IMR-90 (cell line): Measurements from ENCODE around the gene XPO6. TPM values are rescaled to one million over a fixed set of nuclear protein-coding genes. Genes with fewer than 3 reads are reported as not detected.

Experiments used
- ATAC-seq: fragments of 200-7000 bp; cut with Tn5 transposase; 2 replicates; pipeline ENCODE4 v1.9.1; 2020; ENCODE audit warnings: low read depth, mild to moderate bottlenecking, moderate library complexity
- BruUV-seq: library from RNA; stranded (reverse); fragments of 400-500 nt; replicated peaks from 2 replicates; lab custom pipeline; 2021; lab: Mats Ljungman, UMichigan
- CTCF ChIA-PET: fragments of 300-600 bp; formaldehyde crosslinking; extraction: SDS; loops from one replicate; lab custom pipeline; 2021; ENCODE audit warnings: antibody characterized with exemption; lab: Yijun Ruan, JAX
- POLR2A ChIA-PET: fragments of 300-600 bp; sonication (Branson Sonifier 250); formaldehyde crosslinking; loops from one replicate; lab custom pipeline; 2022; ENCODE audit warnings: antibody characterized with exemption; ENCODE audit not compliant: unreplicated experiment; lab: Charles Lee
- DNase-seq: peaks from one replicate; pipeline ENCODE4 v3.0.0; 2013
- H2AFZ ChIP-seq: replicated peaks from 2 replicates; pipeline ENCODE3; 2013; ENCODE audit warnings: low read length, mild to moderate bottlenecking; ENCODE audit not compliant: poor library complexity
- H2AK5ac ChIP-seq: 2 replicates; pipeline ENCODE4 v1.6.1; 2013; ENCODE audit warnings: low read depth, low read length, inconsistent platforms
- H2AK9ac ChIP-seq: replicated peaks from 2 replicates; pipeline ENCODE3; 2013; ENCODE audit warnings: mild to moderate bottlenecking, low read depth, low read length, moderate library complexity; ENCODE audit not compliant: poor library complexity
- H2BK120ac ChIP-seq: 2 replicates; pipeline ENCODE4 v1.6.1; 2013; ENCODE audit warnings: low read depth, low read length, inconsistent platforms
- H2BK15ac ChIP-seq: 3 replicates; pipeline ENCODE4 v1.6.1; 2013; ENCODE audit warnings: low read depth, low read length, inconsistent platforms
- H2BK20ac ChIP-seq: 2 replicates; pipeline ENCODE4 v1.6.1; 2013; ENCODE audit warnings: low read depth, mild to moderate bottlenecking, inconsistent platforms, low read length, moderate library complexity
- H2BK5ac ChIP-seq: 2 replicates; pipeline ENCODE4 v1.6.1; 2013; ENCODE audit warnings: mild to moderate bottlenecking, low read depth, low read length, inconsistent platforms; ENCODE audit not compliant: poor library complexity, severe bottlenecking
- H3K14ac ChIP-seq: replicated peaks from 2 replicates; pipeline ENCODE4 v1.6.1; 2013; ENCODE audit warnings: low read depth, low read length, inconsistent platforms
- H3K18ac ChIP-seq: 2 replicates; pipeline ENCODE4 v1.6.1; 2013; ENCODE audit warnings: low read depth, low read length, control low read depth
- H3K23ac ChIP-seq: 2 replicates; pipeline ENCODE4 v1.6.1; 2013; ENCODE audit warnings: low read depth, low read length, inconsistent platforms
- H3K27ac ChIP-seq: 2 replicates; pipeline ENCODE4 v1.5.1; 2013; ENCODE audit warnings: mild to moderate bottlenecking, control low read depth, low read length; ENCODE audit not compliant: insufficient read depth
- H3K27me3 ChIP-seq: 2 replicates; pipeline ENCODE4 v1.6.1; 2013; ENCODE audit warnings: low read length; ENCODE audit not compliant: control insufficient read depth, insufficient read depth
- H3K36me3 ChIP-seq: 2 replicates; pipeline ENCODE4 v1.6.1; 2013; ENCODE audit warnings: low read length, mixed read lengths; ENCODE audit not compliant: control insufficient read depth, insufficient read depth
- H3K4ac ChIP-seq: 2 replicates; pipeline ENCODE4 v1.6.1; 2013; ENCODE audit warnings: low read depth, low read length, inconsistent platforms
- H3K4me1 ChIP-seq: 2 replicates; pipeline ENCODE4 v1.6.1; 2013; ENCODE audit warnings: low read length, mixed read lengths; ENCODE audit not compliant: control insufficient read depth, insufficient read depth
- H3K4me2 ChIP-seq: 2 replicates; pipeline ENCODE4 v1.6.1; 2013; ENCODE audit warnings: low read depth, mild to moderate bottlenecking, control low read depth, low read length, moderate library complexity
- H3K4me3 ChIP-seq: 2 replicates; pipeline ENCODE4 v1.5.1; 2013; ENCODE audit warnings: low read depth, mild to moderate bottlenecking, control low read depth, low read length, moderate library complexity; ENCODE audit not compliant: insufficient read depth
- H3K56ac ChIP-seq: 2 replicates; pipeline ENCODE4 v1.6.1; 2013; ENCODE audit warnings: low read length, inconsistent platforms; ENCODE audit not compliant: insufficient read depth; ENCODE audit errors: extremely low read depth
- H3K79me1 ChIP-seq, 2 experiments: 2 replicates each; pipeline ENCODE4 v1.6.1; 2013; ENCODE audit warnings: low read length in 2 of 2, inconsistent platforms in 1 of 2, low read depth in 1 of 2
- H3K9ac ChIP-seq: 2 replicates; pipeline ENCODE4 v1.6.1; 2013; ENCODE audit warnings: low read depth, low read length, control low read depth
- H3K9me1 ChIP-seq: 2 replicates; pipeline ENCODE4 v1.6.1; 2013; ENCODE audit warnings: low read length, inconsistent platforms; ENCODE audit not compliant: insufficient read depth
- H3K9me3 ChIP-seq: 2 replicates; pipeline ENCODE4 v1.6.1; 2013; ENCODE audit warnings: low read length; ENCODE audit not compliant: control insufficient read depth, insufficient read depth
- H4K20me1 ChIP-seq: 2 replicates; pipeline ENCODE4 v1.6.1; 2013; ENCODE audit warnings: low read length, inconsistent platforms; ENCODE audit not compliant: insufficient read depth
- H4K5ac ChIP-seq: 2 replicates; pipeline ENCODE4 v1.6.1; 2013; ENCODE audit warnings: mild to moderate bottlenecking, low read depth, low read length, control low read depth
- H4K8ac ChIP-seq, 2 experiments: 2 replicates each; pipeline ENCODE4 v1.6.1; 2013; ENCODE audit warnings: low read depth in 2 of 2, low read length in 2 of 2, control low read depth in 1 of 2, inconsistent platforms in 1 of 2
- H4K91ac ChIP-seq: 2 replicates; pipeline ENCODE4 v1.6.1; 2013; ENCODE audit warnings: low read depth, low read length, inconsistent platforms; ENCODE audit not compliant: insufficient read depth
- BHLHE40 ChIP-seq: fragments of 150-350 bp; IDR thresholded peaks from 2 replicates; pipeline ENCODE4 v1.6.1; 2016; ENCODE audit warnings: mild to moderate bottlenecking, low read depth, low read length
- CEBPB ChIP-seq: IDR thresholded peaks from 2 replicates; pipeline ENCODE4 v1.6.1; 2012; ENCODE audit warnings: low read depth, low read length, improper control_type of control experiment
- NFE2L2 ChIP-seq: fragments of 150-350 bp; IDR thresholded peaks from 2 replicates; pipeline ENCODE4 v1.6.1; 2016; ENCODE audit warnings: low read depth, mild to moderate bottlenecking, low read length
- RCOR1 ChIP-seq: IDR thresholded peaks from 2 replicates; pipeline ENCODE4 v1.6.1; 2012; ENCODE audit warnings: mild to moderate bottlenecking, low read length, improper control_type of control experiment; ENCODE audit not compliant: insufficient replicate concordance
- WGBS, 2 experiments: methylation state at CpG; one replicate each; pipeline versions ENCODE4 v1.1.5 to v1.1.7; 2013; ENCODE audit warnings: missing lambda C conversion rate in 2 of 2; ENCODE audit not compliant: insufficient read length in 1 of 2; ENCODE audit errors: extremely low coverage in 2 of 2; 5-methylcytosine and 5-hydroxymethylcytosine counted together
- dilution Hi-C: fragments of 300-500 bp; cut with HindIII; formaldehyde crosslinking; loops from one replicate; pipeline ENCODE4 v1.14.3; 2018; ENCODE audit warnings: low sequenced_read_pairs; ENCODE audit not compliant: unreplicated experiment
- in situ Hi-C: fragments of 300-500 bp; cut with MboI; formaldehyde crosslinking; loops from 3 replicates; pipeline ENCODE4 v1.14.3; 2019; ENCODE audit warnings: low sequenced_read_pairs, inconsistent platforms, mixed read lengths
- intact Hi-C: fragments of 100-400 bp; cut with micrococcal nuclease; formaldehyde crosslinking; loops from 2 replicates; pipeline ENCODE4 v1.10.0; 2022
- polyA plus RNA-seq, 3 experiments: library from polyadenylated mRNA; depleted of rRNA; stranded (reverse); fragments of >200 nt; gene quantifications; 2 replicates each; pipeline ENCODE4 v1.2.3, GENCODE V29; 2012; ENCODE audit warnings: low replicate concordance in 1 of 3
- total RNA-seq: library from RNA; depleted of rRNA; stranded (reverse); fragments of >200 nt; gene quantifications from 2 replicates; pipeline ENCODE4 v1.2.3, GENCODE V29; 2012

Gene XPO6
- total and polyA plus RNA-seq, 2 of the 4 experiments (the other 2 are of a cell fraction) = 108 to 184 TPM

DNA sequence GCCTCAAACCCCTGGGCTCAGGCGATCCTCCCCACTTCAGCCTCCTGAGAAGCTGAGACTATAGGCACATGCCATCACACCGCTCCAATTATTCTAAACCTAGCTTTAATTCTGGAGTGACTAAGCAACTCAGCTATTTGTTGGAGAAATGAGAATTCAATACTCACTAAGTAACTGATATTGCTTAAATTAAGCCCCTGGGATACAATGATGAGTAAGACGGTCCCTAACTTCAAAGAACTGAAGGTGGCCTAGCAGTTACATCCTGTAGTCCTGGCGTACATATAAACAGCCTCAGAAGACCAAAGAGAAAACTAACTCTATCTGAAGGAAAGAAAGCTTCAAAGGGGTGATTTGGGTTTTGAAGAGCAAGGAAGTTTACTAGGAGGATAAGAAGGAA, 25.0 kb downstream of the XPO6 start:
- BruUV-seq = no TSS peak
- Histone ChIP-seq H4K20me1 (peaks cover 49% of the 10 kb centered on the region), H3K27ac (peak overlapping the region; percentile 98), H4K5ac (peak overlapping the region; percentile 98), H3K27me3 (no peaks in the 10 kb centered on the region), H3K36me3 (no peaks in the 10 kb centered on the region), H3K18ac (peak overlapping the region; percentile 100), H4K91ac (peak overlapping the region; percentile 40), H2BK5ac (peak overlapping the region; percentile 93), H2AFZ (no peak overlapping the region), H3K79me1 (peaks cover 11 to 80% of the 10 kb centered on the region in 2 experiments; a peak in 2 of 4 replicates), H3K14ac (peak overlapping the region; percentile 67), H3K4ac (peak overlapping the region; percentile 68), H2AK9ac (no peak overlapping the region), H2BK120ac (peak overlapping the region; percentile 88), H3K4me2 (peak overlapping the region; percentile 57; the same call in 1 of the 2 replicates), H3K23ac (peak overlapping the region; percentile 65; the same call in 1 of the 2 replicates), H3K4me3 (no peak overlapping the region), H2BK15ac (peak overlapping the region; percentile 65; the same call in 2 of the 3 replicates), H4K8ac (peak overlapping the region; percentile 59 to 81), H3K9me1 (peaks cover 25% of the 10 kb centered on the region), H3K56ac (peak overlapping the region; percentile 36; the same call in 1 of the 2 replicates), H3K9me3 (no peaks in the 10 kb centered on the region), H3K9ac (peak overlapping the region; percentile 56; the same call in 1 of the 2 replicates), H2AK5ac (peak overlapping the region; percentile 83), H2BK20ac (peak overlapping the region; percentile 80), H3K4me1 (peaks cover 48% of the 10 kb centered on the region)
- TF ChIP-seq BHLHE40 = peak; percentile 58; the same call in 1 of the 2 replicates
- peak; percentile 6; the same call in 1 of the 2 replicates for TF ChIP-seq NFE2L2
- no peak for TF ChIP-seq RCOR1
- TF ChIP-seq CEBPB = peak; percentile 33
- intact Hi-C loops (no loop called here), dilution Hi-C loops (no loop called here), in situ Hi-C loops (no loop called here)
- ChIA-PET CTCF (interaction anchor here (0.5 to 1.6 kb wide), 3 partner anchors 11 to 56 kb away, joined by 3 to 4 read pairs (median 3); no protein-coding TSS in a partner anchor), POLR2A (no interaction called here)
- ATAC-seq (peak; percentile 3; the same call in 1 of the 2 replicates), DNase-seq (peak; percentile 63)
- no CpG with 5 or more reads among the region's 4 CpGs for WGBS, 2 experiments
